Measurements from ENCODE around the gene TUBB6.

GRCh38 chr18:12334366-12334808 lies 26.3 kb downstream of the TUBB6 start:
- TF ChIP-seq POLR2A (IDR thresholded peaks at IDR 0.05) = no peak
- no peak for TF ChIP-seq CTCF (IDR thresholded peaks at IDR 0.05)

Measured in Peyer's patch (tissue), 4 donors.